NK-92 (cell line): ENCODE results near the gene ENTPD6.
A peak's percentile ranks its signal among the peaks of the same experiment; 100 is the strongest.
"Not testable (repeated sequence)": the region's sequence is repeated elsewhere in the genome, so short reads cannot be mapped to it uniquely, and the experiment has no call there.

Experiments
- DNase-seq: peaks from one replicate; lab custom pipeline; 2025; ENCODE audit not compliant: unreplicated experiment; lab: John Stamatoyannopoulos, UW

Gene ENTPD6

GRCh38 chr20:25195014-25195961 is at the start of gene ENTPD6:
Gene ENTPD6, plus strand, starts transcription at chr20:25195712. Its CDS starts 10,825 bp downstream, at chr20:25206537.
- peak; percentile 45 for DNase-seq

GRCh38 chr20:25146976-25147375 is 48.5 kb upstream of the ENTPD6 start:
- DNase-seq: no peak

GRCh38 chr20:25147716-25148115 is 47.8 kb upstream of the ENTPD6 start:
- DNase-seq: no peak

- no peak for DNase-seq
Measured at GRCh38 chr20:25148181-25148981, 47.1 kb upstream of the ENTPD6 start.

GRCh38 chr20:25148982-25149846 is 46.3 kb upstream of the ENTPD6 start:
- DNase-seq: no peak

- no peak for DNase-seq
Measured at GRCh38 chr20:25150016-25150415, 45.5 kb upstream of the ENTPD6 start.

- DNase-seq: no peak
Measured at GRCh38 chr20:25158043-25158442, 37.5 kb upstream of the ENTPD6 start.

- no peak for DNase-seq
Measured at GRCh38 chr20:25160467-25160866, 35.0 kb upstream of the ENTPD6 start.

- no peak for DNase-seq
Measured at GRCh38 chr20:25160897-25161296, 34.6 kb upstream of the ENTPD6 start.

GRCh38 chr20:25165128-25165527 is 30.4 kb upstream of the ENTPD6 start:
- DNase-seq: no peak

- not testable (repeated sequence) for DNase-seq
Measured at GRCh38 chr20:25166105-25166782, 29.3 kb upstream of the ENTPD6 start.

GRCh38 chr20:25173321-25173720 is 22.2 kb upstream of the ENTPD6 start:
- no peak for DNase-seq

GRCh38 chr20:25173886-25174308 is 21.6 kb upstream of the ENTPD6 start:
- no peak for DNase-seq

GRCh38 chr20:25176184-25176583 is 19.3 kb upstream of the ENTPD6 start:
- no peak for DNase-seq

- no peak for DNase-seq
Measured at GRCh38 chr20:25177890-25178321, 17.6 kb upstream of the ENTPD6 start.

- no peak for DNase-seq
Measured at GRCh38 chr20:25178563-25179438, 16.7 kb upstream of the ENTPD6 start.

- no peak for DNase-seq
Measured at GRCh38 chr20:25179439-25180089, 15.9 kb upstream of the ENTPD6 start.

- not testable (repeated sequence) for DNase-seq
Measured at GRCh38 chr20:25184391-25184790, 11.1 kb upstream of the ENTPD6 start.

GRCh38 chr20:25187220-25187619 is 8.3 kb upstream of the ENTPD6 start:
- no peak for DNase-seq
